T-helper 9 cell (primary cell): ENCODE data around the gene KCNH2.
"Not testable (repeated sequence)": the region's sequence is repeated elsewhere in the genome, so short reads cannot be mapped to it uniquely, and the experiment has no call there.

Experiments
- DNase-seq: peaks from one replicate; pipeline ENCODE4 v3.0.0-alpha.2; 2020

The KCNH2 gene

GRCh38 chr7:151012031-151012692 is 34.0 kb upstream of the KCNH2 start:
- DNase-seq, result no peak

DNA sequence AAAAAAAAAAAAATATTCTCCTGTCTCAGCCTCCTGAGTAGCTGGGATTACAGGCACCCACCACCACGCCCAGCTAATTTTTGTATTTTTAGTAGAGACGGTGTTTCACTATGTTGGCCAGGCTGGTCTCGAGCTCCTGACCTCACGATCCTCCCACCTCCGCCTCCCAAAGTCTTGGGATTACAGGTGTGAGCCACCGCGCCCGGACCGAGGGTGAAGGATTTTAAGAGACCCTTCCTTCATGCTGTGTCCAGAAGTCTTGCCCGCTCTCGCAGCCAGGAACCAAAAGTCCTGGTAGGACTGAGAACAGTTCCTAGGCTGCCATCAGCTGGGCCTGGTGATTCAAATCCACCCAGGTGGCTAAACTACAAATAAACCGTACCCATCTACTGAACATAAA is 33.5 kb upstream of the KCNH2 start:
- not testable (repeated sequence) for DNase-seq

DNA sequence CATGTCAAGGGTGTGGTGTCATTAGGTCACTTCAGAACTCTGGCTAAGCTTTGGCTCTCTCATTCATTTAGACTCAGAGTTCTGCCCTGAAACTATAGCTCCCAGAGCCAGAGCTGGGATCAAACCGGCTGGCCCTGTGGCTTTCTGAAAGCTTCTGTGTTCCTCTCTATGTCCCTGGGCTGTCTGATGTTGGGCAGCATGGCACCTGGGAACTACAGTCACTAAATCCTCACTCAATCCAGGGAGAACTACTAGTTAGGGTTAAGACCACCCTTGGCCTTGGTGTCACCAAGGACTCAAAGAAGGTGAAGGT is 32.9 kb upstream of the KCNH2 start:
- no peak for DNase-seq

DNA sequence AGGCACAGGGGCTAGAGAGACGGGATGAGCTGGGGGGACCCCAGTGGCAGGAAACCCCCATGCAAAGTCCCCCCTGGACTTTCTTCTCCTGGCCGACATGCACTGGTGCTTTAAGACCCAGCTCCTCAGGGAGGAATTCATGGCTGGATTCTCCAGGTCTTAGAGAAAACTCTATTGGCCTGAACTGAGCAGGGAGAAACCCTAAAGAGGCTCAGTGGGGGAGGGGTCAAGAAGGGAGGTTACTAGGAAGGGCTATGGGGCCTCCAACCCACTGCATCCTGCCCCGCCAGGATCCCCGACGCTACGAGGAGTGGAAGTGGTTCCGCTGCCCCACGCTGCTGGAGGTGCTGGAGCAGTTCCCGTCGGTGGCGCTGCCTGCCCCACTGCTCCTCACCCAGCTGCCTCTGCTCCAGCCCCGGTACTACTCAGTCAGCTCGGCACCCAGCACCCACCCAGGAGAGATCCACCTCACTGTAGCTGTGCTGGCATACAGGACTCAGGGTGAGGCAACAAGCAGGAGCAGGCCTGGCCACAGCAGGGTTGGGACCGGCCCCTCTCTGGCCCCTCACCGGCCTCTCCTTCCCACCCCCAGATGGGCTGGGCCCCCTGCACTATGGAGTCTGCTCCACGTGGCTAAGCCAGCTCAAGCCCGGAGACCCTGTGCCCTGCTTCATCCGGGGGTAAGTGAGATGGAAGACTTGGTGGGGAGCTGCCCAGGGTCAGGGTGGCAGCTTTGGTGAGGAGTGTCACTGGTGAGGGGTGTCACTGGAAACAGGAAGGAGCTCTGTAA is 32.4 kb upstream of the KCNH2 start:
- DNase-seq, result peak; percentile 43

- DNase-seq, result no peak
Measured at GRCh38 chr7:151010037-151010306, 31.9 kb upstream of the KCNH2 start.

DNA sequence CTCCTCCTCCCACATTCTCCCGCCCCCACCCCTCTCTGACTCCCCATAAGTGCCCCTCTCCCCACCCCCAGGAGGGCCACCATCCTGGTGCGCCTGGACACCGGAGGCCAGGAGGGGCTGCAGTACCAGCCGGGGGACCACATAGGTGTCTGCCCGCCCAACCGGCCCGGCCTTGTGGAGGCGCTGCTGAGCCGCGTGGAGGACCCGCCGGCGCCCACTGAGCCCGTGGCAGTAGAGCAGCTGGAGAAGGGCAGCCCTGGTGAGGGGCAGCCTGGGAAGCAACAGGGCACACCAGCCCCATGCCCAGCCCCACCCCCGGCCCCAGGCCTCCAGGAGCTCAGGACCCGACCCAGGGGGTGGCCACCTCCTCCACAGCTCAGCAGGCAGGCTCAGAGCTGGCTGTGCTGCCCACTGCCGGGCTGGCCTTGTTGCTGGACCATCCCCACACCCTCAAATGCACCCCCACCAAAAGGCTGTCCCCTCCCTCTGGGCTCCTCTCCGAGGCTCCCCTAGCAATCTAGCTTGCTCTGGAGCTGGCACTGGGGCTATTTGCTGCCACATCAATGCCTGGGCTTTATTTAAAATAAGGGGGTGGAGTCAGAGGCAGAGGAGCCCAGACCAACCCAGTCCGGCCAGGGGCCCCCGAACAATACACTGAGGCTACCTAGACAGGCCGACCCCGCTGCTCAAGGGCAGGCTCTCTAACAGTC is 31.4 kb upstream of the KCNH2 start:
- no peak for DNase-seq

DNA sequence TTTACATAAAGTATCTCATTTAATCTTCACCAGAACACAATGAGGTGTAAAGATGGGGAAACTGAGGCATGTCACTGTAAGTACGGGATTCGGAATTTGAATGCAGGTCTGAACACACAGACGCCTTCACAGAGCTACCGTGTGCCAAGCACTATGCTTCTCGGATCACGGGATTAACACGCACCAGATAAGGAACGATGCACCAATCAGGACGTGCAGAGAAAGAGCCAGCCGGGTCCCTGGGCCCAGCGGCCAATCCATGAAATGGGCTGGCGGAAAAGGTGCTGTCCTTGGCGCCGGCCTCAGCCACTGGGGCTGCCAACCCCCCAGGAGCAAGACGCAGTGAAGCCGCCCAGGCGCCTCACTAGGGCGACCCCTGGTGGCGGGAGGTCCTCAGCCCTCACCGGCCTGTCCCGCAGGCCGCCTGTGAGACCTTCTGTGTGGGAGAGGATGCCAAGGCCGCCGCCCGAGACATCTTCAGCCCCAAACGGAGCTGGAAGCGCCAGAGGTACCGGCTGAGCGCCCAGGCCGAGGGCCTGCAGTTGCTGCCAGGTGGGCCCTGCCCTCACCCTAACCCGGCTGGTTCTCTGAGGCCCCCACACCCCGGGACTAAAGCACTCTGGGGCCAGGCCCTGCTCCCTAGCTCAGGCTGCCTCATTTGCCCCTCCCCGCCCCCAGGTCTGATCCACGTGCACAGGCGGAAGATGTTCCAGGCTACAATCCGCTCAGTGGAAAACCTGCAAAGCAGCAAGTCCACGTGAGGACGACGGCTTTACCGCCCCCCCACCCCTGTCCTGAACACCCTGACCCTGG is 30.6 kb upstream of the KCNH2 start:
- DNase-seq, result peak; percentile 86

GRCh38 chr7:151008143-151008510 is 30.0 kb upstream of the KCNH2 start:
- DNase-seq, result no peak

DNA sequence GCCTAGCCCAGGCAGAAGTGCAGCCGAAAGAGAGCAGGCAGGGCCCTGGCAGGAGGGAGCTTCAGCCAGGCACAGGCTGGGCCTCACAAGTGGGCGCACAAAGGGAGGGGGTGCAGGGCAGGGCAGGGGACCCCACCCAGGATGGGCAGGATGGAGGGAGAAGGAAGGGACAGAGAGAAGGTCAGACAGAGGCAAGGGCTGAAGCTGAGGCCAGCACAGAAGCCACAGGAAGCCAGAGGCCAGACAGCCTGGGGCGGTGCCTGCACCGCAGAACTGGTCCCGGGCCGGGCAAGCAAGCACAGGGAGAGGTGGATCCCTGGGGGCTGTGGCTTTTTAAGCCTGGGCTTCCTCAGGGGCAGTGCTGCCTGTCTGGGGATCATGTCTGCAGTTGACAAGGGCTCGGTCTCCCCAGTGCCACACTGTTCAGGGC is 29.4 kb upstream of the KCNH2 start:
- no peak for DNase-seq

DNA sequence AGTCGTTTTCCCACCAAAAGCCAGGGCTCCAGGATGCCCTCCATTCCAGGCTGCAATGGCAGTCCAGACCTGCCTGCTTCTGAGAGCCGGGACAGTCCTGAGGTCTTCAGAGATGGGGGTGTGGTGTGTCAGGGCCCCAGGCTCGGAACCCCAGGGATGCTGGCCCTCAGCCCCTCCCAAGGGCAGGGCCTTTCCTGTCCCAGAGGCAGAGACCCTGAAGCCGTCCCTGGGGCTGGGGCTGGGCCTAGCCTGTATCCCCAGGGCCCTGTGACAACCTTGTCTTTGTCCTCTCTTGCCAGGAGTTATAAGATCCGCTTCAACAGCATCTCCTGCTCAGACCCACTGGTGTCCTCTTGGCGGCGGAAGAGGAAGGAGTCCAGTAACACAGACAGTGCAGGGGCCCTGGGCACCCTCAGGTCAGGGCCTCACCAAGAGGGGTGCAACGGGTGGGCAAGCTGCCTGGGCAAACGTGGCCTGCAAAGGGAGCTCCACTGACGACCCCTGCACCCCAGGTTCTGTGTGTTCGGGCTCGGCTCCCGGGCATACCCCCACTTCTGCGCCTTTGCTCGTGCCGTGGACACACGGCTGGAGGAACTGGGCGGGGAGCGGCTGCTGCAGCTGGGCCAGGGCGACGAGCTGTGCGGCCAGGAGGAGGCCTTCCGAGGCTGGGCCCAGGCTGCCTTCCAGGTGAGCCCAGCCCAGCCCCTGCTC is 28.6 kb upstream of the KCNH2 start:
- DNase-seq, result no peak

- DNase-seq, result no peak
Measured at GRCh38 chr7:151005566-151005965, 27.4 kb upstream of the KCNH2 start.

DNA sequence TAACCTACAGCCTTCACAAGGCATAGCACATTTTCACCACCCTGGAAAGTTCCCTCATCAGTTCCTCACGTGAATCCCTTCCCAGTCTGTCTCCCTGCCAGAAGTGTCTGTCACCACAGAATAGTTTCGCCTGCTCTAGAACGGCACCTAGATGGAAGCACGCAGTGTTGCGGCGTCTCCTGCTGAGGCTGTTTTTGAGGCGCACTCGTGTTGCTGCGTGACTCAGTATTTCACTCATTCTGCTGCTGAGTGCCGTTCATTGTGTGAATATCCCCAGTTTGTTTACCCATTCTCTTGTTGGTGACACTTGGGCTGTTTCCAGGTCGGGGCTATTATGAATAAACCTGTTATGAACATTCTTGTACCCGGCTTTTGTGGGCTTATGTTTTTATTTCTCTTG is 25.5 kb upstream of the KCNH2 start:
- no peak for DNase-seq

DNA sequence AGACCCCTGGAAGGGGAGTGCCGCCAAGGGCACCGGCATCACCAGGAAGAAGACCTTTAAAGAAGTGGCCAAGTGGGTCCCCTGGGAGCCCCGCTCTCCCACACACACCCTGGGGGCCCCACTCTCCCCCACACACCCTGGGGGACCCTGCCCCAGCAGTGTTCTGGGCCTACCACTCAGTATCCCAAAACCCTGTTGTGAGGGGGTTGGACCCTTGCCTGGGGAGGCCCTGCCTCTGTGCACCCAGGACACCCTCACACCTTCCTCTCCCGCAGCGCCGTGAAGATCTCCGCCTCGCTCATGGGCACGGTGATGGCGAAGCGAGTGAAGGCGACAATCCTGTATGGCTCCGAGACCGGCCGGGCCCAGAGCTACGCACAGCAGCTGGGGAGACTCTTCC is 23.4 kb upstream of the KCNH2 start:
- DNase-seq, result no peak

- no peak for DNase-seq
Measured at GRCh38 chr7:151000897-151001495, 22.9 kb upstream of the KCNH2 start.

- DNase-seq, result no peak
Measured at GRCh38 chr7:150999497-151000230, 21.5 kb upstream of the KCNH2 start.

DNA sequence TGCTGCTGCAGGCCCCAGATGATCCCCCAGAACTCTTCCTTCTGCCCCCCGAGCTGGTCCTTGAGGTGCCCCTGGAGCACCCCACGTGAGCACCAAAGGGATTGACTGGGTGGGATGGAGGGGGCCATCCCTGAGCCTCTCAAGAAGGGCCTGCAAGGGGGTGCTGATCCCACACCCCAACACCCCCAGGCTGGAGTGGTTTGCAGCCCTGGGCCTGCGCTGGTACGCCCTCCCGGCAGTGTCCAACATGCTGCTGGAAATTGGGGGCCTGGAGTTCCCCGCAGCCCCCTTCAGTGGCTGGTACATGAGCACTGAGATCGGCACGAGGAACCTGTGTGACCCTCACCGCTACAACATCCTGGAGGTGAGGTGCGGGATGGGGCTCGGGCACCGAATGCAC is 20.9 kb upstream of the KCNH2 start:
- no peak for DNase-seq

GRCh38 chr7:150998341-150998740 is 20.2 kb upstream of the KCNH2 start:
- no peak for DNase-seq

- DNase-seq, result no peak
Measured at GRCh38 chr7:150997817-150998216, 19.7 kb upstream of the KCNH2 start.

DNA sequence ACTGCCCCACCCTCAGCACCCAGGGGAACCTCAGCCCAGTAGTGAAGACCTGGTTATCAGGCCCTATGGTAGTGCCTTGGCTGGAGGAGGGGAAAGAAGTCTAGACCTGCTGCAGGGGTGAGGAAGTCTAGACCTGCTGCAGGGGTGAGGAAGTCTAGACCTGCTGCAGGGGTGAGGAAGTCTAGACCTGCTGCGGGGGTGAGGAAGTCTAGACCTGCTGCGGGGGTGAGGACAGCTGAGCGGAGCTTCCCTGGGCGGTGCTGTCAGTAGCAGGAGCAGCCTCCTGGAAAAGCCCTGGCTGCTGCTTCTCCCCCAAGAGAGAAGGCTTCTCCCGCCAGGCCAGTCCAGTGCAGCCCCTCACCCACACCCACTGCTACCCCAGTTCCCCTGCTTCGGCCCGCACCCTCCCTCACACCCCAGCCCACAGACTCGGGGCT is 19.0 kb upstream of the KCNH2 start:
- DNase-seq, result no peak

- DNase-seq, result no peak
Measured at GRCh38 chr7:150996376-150997074, 18.4 kb upstream of the KCNH2 start.
